Thymus (tissue), 11 donors: ENCODE measurements around the gene TMEM250. TPM values are rescaled to one million over a fixed set of nuclear protein-coding genes. Genes with fewer than 3 reads are reported as not detected.

ENCODE experiments used
- DNase-seq, 9 donors: peaks; one replicate each; pipeline ENCODE4 v3.0.0-alpha.2; 2013; ENCODE audit warnings: low spot score in 9 of 9, low read depth in 6 of 9, missing footprints in 1 of 9
- H3K27ac ChIP-seq, 2 donors: one replicate each; pipeline ENCODE4 v1.5.1; 2013; ENCODE audit warnings: control low read depth in 1 of 2, low read depth in 1 of 2, low read length in 1 of 2, mild to moderate bottlenecking in 1 of 2, moderate library complexity in 1 of 2
- H3K27me3 ChIP-seq, 2 donors: one replicate each; pipeline ENCODE4 v1.5.1; 2013; ENCODE audit warnings: low read length in 1 of 2; ENCODE audit not compliant: control insufficient read depth in 2 of 2, insufficient read depth in 1 of 2
- H3K36me3 ChIP-seq, 2 donors: one replicate each; pipeline ENCODE4 v1.5.1; 2013; ENCODE audit warnings: low read length in 1 of 2, mild to moderate bottlenecking in 1 of 2, moderate library complexity in 1 of 2; ENCODE audit not compliant: control insufficient read depth in 2 of 2, insufficient read depth in 2 of 2
- H3K4me1 ChIP-seq, 2 donors: one replicate each; pipeline ENCODE4 v1.5.1; 2013; ENCODE audit warnings: low read length in 2 of 2; ENCODE audit not compliant: control insufficient read depth in 2 of 2, insufficient read depth in 2 of 2
- H3K4me3 ChIP-seq, 2 donors: one replicate each; pipeline ENCODE4 v1.5.1; 2013; ENCODE audit warnings: low read length in 2 of 2, control low read depth in 1 of 2, mild to moderate bottlenecking in 1 of 2
- H3K9me3 ChIP-seq, 2 donors: one replicate each; pipeline ENCODE4 v1.5.1; 2013; ENCODE audit warnings: low read length in 1 of 2, mild to moderate bottlenecking in 1 of 2; ENCODE audit not compliant: control insufficient read depth in 2 of 2, insufficient read depth in 1 of 2
- WGBS: extraction: QIAGEN DNeasy Blood & Tissue Kit; methylation state at CpG from one replicate; pipeline ENCODE4 v1.1.7; 2013; 5-methylcytosine and 5-hydroxymethylcytosine counted together
- polyA plus RNA-seq: library from polyadenylated mRNA; stranded (reverse); fragments of 200-250 nt; gene quantifications from one replicate; pipeline ENCODE4 v1.2.3, GENCODE V29; 2013
- total RNA-seq: library from RNA; stranded (reverse); fragments of 120-200 nt; gene quantifications from one replicate; pipeline ENCODE4 v1.2.4, GENCODE V29; 2013
- donor health status: healthy.

The TMEM250 gene
- total and polyA plus RNA-seq, 2 donors = 19.2 to 22.4 TPM

GRCh38 chr9:136149337-136149736 lies 30.7 kb upstream of the TMEM250 start:
- DNase-seq = no peak
- Histone ChIP-seq H3K27ac (no peak overlapping the region), H3K9me3 (no peaks in the 10 kb centered on the region), H3K4me3 (no peak overlapping the region), H3K36me3 (no peaks in the 10 kb centered on the region), H3K4me1 (no peaks in the 10 kb centered on the region), H3K27me3 (peaks cover 0 to 50% of the 10 kb centered on the region in 2 donors)
- 91% methylated on average over 12 of the region's 12 CpGs for WGBS

- peaks cover 0 to 50% of the 10 kb centered on the region in 2 donors for H3K27me3 ChIP-seq
- no peaks in the 10 kb centered on the region for H3K9me3 ChIP-seq
- H3K36me3 ChIP-seq = no peaks in the 10 kb centered on the region
- H3K4me1 ChIP-seq = no peaks in the 10 kb centered on the region
- no peak for DNase-seq
- H3K27ac ChIP-seq = no peak overlapping the region
- H3K4me3 ChIP-seq = no peak overlapping the region
- 92% methylated on average over 14 of the region's 14 CpGs for WGBS
Measured at GRCh38 chr9:136148766-136149165, 30.1 kb upstream of the TMEM250 start.

- Histone ChIP-seq H3K36me3 (no peaks in the 10 kb centered on the region), H3K9me3 (no peaks in the 10 kb centered on the region), H3K27me3 (peaks cover 0 to 56% of the 10 kb centered on the region in 2 donors), H3K4me3 (no peak overlapping the region), H3K4me1 (no peaks in the 10 kb centered on the region), H3K27ac (no peak overlapping the region)
- WGBS = 42% methylated on average over 35 of the region's 35 CpGs
- no peak for DNase-seq
Measured at GRCh38 chr9:136147890-136148714, 29.4 kb upstream of the TMEM250 start.

GRCh38 chr9:136147038-136147889 lies 28.6 kb upstream of the TMEM250 start:
- 81% methylated on average over 22 of the region's 22 CpGs for WGBS
- no peak overlapping the region for H3K27ac ChIP-seq
- no peak for DNase-seq

DNA sequence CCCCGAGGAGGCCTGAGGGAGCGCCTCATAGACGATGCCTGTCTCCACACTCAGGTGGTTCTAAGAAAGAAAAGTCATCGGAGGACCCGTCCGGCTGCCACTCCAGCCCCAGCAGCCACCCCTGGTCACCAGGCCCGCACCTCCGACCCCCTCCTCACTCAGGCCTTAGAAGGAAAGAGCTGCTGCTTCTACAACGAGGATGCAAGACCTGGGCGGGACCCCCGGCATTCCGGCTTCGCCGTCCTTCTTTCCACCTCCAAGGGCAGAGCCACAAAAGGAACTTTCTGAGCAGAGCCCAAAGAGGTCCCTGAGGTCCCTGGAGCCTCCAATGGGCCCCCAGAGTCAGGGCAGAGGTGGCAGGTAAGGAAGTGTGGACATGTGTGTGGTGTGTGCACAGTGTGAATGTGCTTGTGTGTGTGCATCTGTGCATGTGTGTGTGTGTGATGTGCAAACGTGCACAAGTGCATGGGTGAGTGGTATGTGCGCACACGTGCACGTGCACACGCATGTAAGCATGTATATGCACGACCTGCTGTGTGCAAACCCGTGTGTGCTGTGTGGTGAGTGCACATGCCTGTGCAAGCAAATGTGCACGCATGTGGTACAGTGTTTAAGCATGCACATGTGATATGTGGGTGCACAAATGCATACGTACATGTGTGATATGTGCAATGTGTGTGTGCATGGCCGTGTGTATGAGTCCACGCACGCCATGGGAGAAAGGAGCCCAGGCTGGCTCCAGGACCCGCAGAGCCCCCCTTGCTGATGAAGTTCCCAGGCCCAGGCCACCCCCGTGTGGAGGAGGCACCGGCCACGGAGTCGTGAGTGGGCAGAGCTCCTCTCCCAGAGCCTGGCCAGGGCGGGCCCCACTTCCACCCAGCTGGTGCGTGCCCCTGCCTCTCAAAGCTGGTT lies 27.7 kb upstream of the TMEM250 start:
- Histone ChIP-seq H3K9me3 (no peaks in the 10 kb centered on the region), H3K27me3 (peaks cover 0 to 53% of the 10 kb centered on the region in 2 donors), H3K27ac (no peak overlapping the region), H3K4me1 (no peaks in the 10 kb centered on the region), H3K4me3 (no peak overlapping the region), H3K36me3 (no peaks in the 10 kb centered on the region)
- DNase-seq = no peak
- WGBS = 88% methylated on average over 33 of the region's 33 CpGs

More at GRCh38 chr9:136147038-136147889, 28.6 kb upstream of the TMEM250 start:
- Histone ChIP-seq H3K4me3 (no peak overlapping the region), H3K36me3 (no peaks in the 10 kb centered on the region), H3K4me1 (no peaks in the 10 kb centered on the region), H3K9me3 (no peaks in the 10 kb centered on the region), H3K27me3 (peaks cover 0 to 57% of the 10 kb centered on the region in 2 donors)

- no peaks in the 10 kb centered on the region for H3K4me1 ChIP-seq
- peaks cover 0 to 47% of the 10 kb centered on the region in 2 donors for H3K27me3 ChIP-seq
- H3K4me3 ChIP-seq = no peak overlapping the region
- H3K9me3 ChIP-seq = no peaks in the 10 kb centered on the region
- DNase-seq = no peak
- no peaks in the 10 kb centered on the region for H3K36me3 ChIP-seq
- WGBS = 78% methylated on average over 5 of the region's 5 CpGs
- H3K27ac ChIP-seq = no peak overlapping the region
Measured at GRCh38 chr9:136145580-136145979, 26.9 kb upstream of the TMEM250 start.

- no peak overlapping the region for H3K4me3 ChIP-seq
- WGBS = 94% methylated on average over 11 of the region's 11 CpGs
- H3K36me3 ChIP-seq = no peaks in the 10 kb centered on the region
- H3K27ac ChIP-seq = no peak overlapping the region
- H3K9me3 ChIP-seq = no peaks in the 10 kb centered on the region
- H3K27me3 ChIP-seq = peaks cover 0 to 46% of the 10 kb centered on the region in 2 donors
- DNase-seq = no peak
- no peaks in the 10 kb centered on the region for H3K4me1 ChIP-seq
Measured at GRCh38 chr9:136144450-136144849, 25.8 kb upstream of the TMEM250 start.

GRCh38 chr9:136143215-136144001 lies 24.7 kb upstream of the TMEM250 start:
- DNase-seq = peak in 1 of 9 donors; percentile 21
- H3K4me1 ChIP-seq = no peaks in the 10 kb centered on the region
- H3K36me3 ChIP-seq = no peaks in the 10 kb centered on the region
- WGBS = 67% methylated on average over 16 of the region's 16 CpGs
- no peak overlapping the region for H3K27ac ChIP-seq
- H3K27me3 ChIP-seq = peaks cover 0 to 39% of the 10 kb centered on the region in 2 donors
- H3K4me3 ChIP-seq = no peak overlapping the region
- H3K9me3 ChIP-seq = no peaks in the 10 kb centered on the region
